ENCODE results near the gene WWOX. TPM values are rescaled to one million over a fixed set of nuclear protein-coding genes. Genes with fewer than 3 reads are reported as not detected.
A peak's percentile ranks its signal among the peaks of the same experiment; 100 is the strongest.

The WWOX gene
- total and polyA plus RNA-seq, 2 of the 13 experiments (the other 11 are each of a cell fraction or from before 2014, with no cell fraction given) = 9.1 to 37.4 TPM

DNA sequence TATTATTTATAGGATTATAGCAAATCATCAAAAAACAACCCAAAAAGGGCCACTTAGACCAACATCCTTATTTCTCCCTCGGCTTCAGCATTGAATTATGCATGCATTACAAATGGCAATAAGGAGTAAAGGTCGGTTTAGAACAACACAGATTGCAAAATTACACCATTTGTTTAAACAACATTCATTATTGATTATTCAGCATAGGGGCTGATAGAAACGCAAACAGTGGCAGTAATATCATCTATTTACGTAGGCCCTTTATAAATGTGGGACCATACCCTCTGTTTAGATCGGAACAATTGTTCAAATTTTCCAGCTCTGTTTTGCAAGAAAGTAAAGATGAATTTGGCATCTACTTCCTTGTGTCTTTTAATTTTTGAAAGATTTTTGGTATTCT is 153.3 kb downstream of the WWOX start (continued):
- TF ChIP-seq, protein P1, sequence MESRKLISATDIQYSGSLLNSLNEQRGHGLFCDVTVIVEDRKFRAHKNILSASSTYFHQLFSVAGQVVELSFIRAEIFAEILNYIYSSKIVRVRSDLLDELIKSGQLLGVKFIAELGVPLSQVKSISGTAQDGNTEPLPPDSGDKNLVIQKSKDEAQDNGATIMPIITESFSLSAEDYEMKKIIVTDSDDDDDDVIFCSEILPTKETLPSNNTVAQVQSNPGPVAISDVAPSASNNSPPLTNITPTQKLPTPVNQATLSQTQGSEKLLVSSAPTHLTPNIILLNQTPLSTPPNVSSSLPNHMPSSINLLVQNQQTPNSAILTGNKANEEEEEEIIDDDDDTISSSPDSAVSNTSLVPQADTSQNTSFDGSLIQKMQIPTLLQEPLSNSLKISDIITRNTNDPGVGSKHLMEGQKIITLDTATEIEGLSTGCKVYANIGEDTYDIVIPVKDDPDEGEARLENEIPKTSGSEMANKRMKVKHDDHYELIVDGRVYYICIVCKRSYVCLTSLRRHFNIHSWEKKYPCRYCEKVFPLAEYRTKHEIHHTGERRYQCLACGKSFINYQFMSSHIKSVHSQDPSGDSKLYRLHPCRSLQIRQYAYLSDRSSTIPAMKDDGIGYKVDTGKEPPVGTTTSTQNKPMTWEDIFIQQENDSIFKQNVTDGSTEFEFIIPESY (CRISPR knock-in tag; IDR thresholded peaks at IDR 0.05) = no peak
- TF ChIP-seq NFE2 (CRISPR knock-in tag; IDR thresholded peaks at IDR 0.05) (no peak), HNRNPL (IDR thresholded peaks at IDR 0.05; ENCODE audit: low read depth, low read length) (no peak), NCOA5 (CRISPR knock-in tag; IDR thresholded peaks at IDR 0.05) (no peak), ZNF674 (CRISPR knock-in tag; IDR thresholded peaks at IDR 0.05; ENCODE audit: low read depth) (no peak), MAFF (IDR thresholded peaks at IDR 0.05; ENCODE audit: low read depth, low read length) (peak; percentile 90), SMARCC2 (IDR thresholded peaks at IDR 0.05) (peak; percentile 81; the same call in 1 of the 2 replicates), ZNF17 (CRISPR knock-in tag; IDR thresholded peaks at IDR 0.05) (no peak), ZNF160 (CRISPR knock-in tag; IDR thresholded peaks at IDR 0.05) (no peak), ATRX (CRISPR knock-in tag; IDR thresholded peaks at IDR 0.05; ENCODE audit: borderline replicate concordance) (no peak), MZF1 (CRISPR knock-in tag; IDR thresholded peaks at IDR 0.05; ENCODE audit: borderline replicate concordance) (no peak), TCF7L2 (IDR thresholded peaks at IDR 0.05; ENCODE audit: low read depth, low read length) (no peak), ZNF484 (CRISPR knock-in tag; IDR thresholded peaks at IDR 0.05; ENCODE audit: borderline replicate concordance, low read depth) (no peak), TBP (CRISPR knock-in tag; IDR thresholded peaks at IDR 0.05) (no peak), SRSF9 (IDR thresholded peaks at IDR 0.05; ENCODE audit: borderline replicate concordance, insufficient read depth, low read depth, low read length, poor library complexity, severe bottlenecking) (no peak), AGO2 (optimal IDR thresholded peaks at IDR 0.05; ENCODE audit: low read depth, low read length) (no peak), KLF6 (CRISPR knock-in tag; IDR thresholded peaks at IDR 0.05) (peak; percentile 87), SAP130 (CRISPR knock-in tag; IDR thresholded peaks at IDR 0.05; ENCODE audit: low read depth) (peak; percentile 56), RXRA (CRISPR knock-in tag; IDR thresholded peaks at IDR 0.05) (no peak), ZNF33B (CRISPR knock-in tag; IDR thresholded peaks at IDR 0.05) (no peak), ZNF256 (CRISPR knock-in tag; conservative IDR thresholded peaks at IDR 0.05) (no peak)
- TF ChIP-seq, protein P2, sequence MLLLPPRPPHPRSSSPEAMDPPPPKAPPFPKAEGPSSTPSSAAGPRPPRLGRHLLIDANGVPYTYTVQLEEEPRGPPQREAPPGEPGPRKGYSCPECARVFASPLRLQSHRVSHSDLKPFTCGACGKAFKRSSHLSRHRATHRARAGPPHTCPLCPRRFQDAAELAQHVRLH (CRISPR knock-in tag; IDR thresholded peaks at IDR 0.05; ENCODE audit: borderline replicate concordance, low read depth) = no peak
- TF ChIP-seq, protein P3, sequence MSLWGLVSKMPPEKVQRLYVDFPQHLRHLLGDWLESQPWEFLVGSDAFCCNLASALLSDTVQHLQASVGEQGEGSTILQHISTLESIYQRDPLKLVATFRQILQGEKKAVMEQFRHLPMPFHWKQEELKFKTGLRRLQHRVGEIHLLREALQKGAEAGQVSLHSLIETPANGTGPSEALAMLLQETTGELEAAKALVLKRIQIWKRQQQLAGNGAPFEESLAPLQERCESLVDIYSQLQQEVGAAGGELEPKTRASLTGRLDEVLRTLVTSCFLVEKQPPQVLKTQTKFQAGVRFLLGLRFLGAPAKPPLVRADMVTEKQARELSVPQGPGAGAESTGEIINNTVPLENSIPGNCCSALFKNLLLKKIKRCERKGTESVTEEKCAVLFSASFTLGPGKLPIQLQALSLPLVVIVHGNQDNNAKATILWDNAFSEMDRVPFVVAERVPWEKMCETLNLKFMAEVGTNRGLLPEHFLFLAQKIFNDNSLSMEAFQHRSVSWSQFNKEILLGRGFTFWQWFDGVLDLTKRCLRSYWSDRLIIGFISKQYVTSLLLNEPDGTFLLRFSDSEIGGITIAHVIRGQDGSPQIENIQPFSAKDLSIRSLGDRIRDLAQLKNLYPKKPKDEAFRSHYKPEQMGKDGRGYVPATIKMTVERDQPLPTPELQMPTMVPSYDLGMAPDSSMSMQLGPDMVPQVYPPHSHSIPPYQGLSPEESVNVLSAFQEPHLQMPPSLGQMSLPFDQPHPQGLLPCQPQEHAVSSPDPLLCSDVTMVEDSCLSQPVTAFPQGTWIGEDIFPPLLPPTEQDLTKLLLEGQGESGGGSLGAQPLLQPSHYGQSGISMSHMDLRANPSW (CRISPR knock-in tag; IDR thresholded peaks at IDR 0.05; ENCODE audit: borderline replicate concordance) = no peak
- TF ChIP-seq, protein P4, sequence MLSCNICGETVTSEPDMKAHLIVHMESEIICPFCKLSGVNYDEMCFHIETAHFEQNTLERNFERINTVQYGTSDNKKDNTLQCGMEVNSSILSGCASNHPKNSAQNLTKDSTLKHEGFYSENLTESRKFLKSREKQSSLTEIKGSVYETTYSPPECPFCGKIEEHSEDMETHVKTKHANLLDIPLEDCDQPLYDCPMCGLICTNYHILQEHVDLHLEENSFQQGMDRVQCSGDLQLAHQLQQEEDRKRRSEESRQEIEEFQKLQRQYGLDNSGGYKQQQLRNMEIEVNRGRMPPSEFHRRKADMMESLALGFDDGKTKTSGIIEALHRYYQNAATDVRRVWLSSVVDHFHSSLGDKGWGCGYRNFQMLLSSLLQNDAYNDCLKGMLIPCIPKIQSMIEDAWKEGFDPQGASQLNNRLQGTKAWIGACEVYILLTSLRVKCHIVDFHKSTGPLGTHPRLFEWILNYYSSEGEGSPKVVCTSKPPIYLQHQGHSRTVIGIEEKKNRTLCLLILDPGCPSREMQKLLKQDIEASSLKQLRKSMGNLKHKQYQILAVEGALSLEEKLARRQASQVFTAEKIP (CRISPR knock-in tag; IDR thresholded peaks at IDR 0.05; ENCODE audit: borderline replicate concordance) = no peak
- TF ChIP-seq, protein P5, sequence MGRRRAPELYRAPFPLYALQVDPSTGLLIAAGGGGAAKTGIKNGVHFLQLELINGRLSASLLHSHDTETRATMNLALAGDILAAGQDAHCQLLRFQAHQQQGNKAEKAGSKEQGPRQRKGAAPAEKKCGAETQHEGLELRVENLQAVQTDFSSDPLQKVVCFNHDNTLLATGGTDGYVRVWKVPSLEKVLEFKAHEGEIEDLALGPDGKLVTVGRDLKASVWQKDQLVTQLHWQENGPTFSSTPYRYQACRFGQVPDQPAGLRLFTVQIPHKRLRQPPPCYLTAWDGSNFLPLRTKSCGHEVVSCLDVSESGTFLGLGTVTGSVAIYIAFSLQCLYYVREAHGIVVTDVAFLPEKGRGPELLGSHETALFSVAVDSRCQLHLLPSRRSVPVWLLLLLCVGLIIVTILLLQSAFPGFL (CRISPR knock-in tag; IDR thresholded peaks at IDR 0.05) = no peak
